ENCODE measurements around the gene DPYD.

Gene DPYD

GRCh38 chr1:97895278-97895677 lies 25.6 kb downstream of the DPYD start:
- DNase-seq (ENCODE audit: low spot score): no peak

GRCh38 chr1:97893844-97894243 lies 27.0 kb downstream of the DPYD start:
- DNase-seq (ENCODE audit: low spot score): no peak
- no peak for TF ChIP-seq CTCF (IDR thresholded peaks at IDR 0.05; ENCODE audit: extremely low read depth, missing control alignments)

More at GRCh38 chr1:97895278-97895677, 25.6 kb downstream of the DPYD start:
- no peak for TF ChIP-seq CTCF (IDR thresholded peaks at IDR 0.05; ENCODE audit: extremely low read depth, missing control alignments)

- no peak for TF ChIP-seq CTCF (IDR thresholded peaks at IDR 0.05; ENCODE audit: extremely low read depth, missing control alignments)
Observed at GRCh38 chr1:97886199-97886598, 34.6 kb downstream of the DPYD start.

GRCh38 chr1:97883823-97884222 lies 37.0 kb downstream of the DPYD start:
- no peak for TF ChIP-seq CTCF (IDR thresholded peaks at IDR 0.05; ENCODE audit: extremely low read depth, missing control alignments)
- no peak for DNase-seq (ENCODE audit: low spot score)

More at GRCh38 chr1:97886199-97886598, 34.6 kb downstream of the DPYD start:
- no peak for DNase-seq (ENCODE audit: low spot score)

- no peak for DNase-seq (ENCODE audit: low spot score)
- no peak for TF ChIP-seq CTCF (IDR thresholded peaks at IDR 0.05; ENCODE audit: extremely low read depth, missing control alignments)
Observed at GRCh38 chr1:97877307-97877706, 43.5 kb downstream of the DPYD start.

GRCh38 chr1:97875996-97876395 lies 44.8 kb downstream of the DPYD start:
- no peak for DNase-seq (ENCODE audit: low spot score)
- TF ChIP-seq CTCF (IDR thresholded peaks at IDR 0.05; ENCODE audit: extremely low read depth, missing control alignments): no peak

- TF ChIP-seq CTCF (IDR thresholded peaks at IDR 0.05; ENCODE audit: extremely low read depth, missing control alignments): no peak
- DNase-seq (ENCODE audit: low spot score): no peak
Observed at GRCh38 chr1:97870589-97870988, 50.2 kb downstream of the DPYD start.

Data from GM20000 (cell line).